T-helper 1 cell (primary cell): ENCODE data around the gene USP37.

Experiments
- DNase-seq, 5 donors: peaks; one replicate each; pipeline ENCODE4 v3.0.0-alpha.2; 2012 to 2020

USP37 gene

DNA sequence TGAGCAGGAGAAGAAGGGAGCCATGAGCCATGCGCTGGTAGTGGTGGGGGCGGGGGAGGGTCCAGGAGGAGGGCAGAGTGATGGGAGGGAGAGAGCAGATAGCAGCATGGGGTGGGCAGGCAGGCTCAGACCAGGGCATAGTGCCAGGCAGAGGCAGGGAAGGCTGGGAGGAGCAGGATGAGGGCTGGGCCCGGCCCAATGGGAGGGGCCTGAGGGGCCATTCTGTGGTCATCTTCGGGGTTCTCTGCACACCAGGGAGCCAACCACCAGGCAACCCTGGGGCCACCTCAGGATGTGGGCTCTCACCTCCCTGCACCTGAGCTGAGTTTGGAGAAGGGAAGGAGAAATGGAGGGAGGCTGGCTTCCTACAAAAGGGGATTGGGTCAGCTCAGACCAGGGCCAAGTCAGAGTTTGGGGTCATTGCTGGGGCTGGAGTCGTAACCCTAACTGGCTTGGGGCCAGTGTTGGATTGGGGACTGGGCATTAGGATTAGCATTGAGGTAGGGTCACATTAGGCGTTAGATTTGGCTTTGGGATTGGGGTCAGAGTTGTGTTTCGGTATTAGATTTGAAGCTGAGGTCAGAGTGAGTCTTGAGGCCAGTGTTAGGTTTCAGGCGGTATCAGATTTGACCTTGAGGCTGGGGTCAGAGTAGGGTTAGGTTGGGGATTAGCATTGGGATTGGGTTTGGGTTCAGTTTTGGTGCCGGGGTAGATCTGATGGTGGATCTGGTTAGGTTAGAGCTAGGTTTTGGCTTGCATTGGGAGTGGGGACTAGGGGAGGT lies 138.0 kb downstream of the USP37 start:
- no peak for DNase-seq

- DNase-seq: no peak
Measured at GRCh38 chr2:218428846-218429558, 139.1 kb downstream of the USP37 start.

GRCh38 chr2:218427741-218428140 lies 140.4 kb downstream of the USP37 start:
- DNase-seq: no peak

DNA sequence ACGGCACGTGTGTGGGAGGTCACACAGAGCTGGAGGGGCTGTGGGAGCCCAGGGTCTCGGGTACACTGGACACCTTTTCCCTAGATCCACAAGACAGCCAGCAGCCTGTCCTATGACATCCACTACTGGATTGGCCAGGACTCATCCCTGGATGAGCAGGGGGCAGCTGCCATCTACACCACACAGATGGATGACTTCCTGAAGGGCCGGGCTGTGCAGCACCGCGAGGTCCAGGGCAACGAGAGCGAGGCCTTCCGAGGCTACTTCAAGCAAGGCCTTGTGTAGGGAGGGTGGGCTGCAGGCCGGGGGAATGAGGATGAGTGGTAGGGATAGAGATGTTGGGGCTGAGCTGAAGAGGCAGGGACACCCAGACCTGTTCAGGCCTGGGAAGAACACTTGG lies 142.6 kb downstream of the USP37 start:
- no peak for DNase-seq

DNA sequence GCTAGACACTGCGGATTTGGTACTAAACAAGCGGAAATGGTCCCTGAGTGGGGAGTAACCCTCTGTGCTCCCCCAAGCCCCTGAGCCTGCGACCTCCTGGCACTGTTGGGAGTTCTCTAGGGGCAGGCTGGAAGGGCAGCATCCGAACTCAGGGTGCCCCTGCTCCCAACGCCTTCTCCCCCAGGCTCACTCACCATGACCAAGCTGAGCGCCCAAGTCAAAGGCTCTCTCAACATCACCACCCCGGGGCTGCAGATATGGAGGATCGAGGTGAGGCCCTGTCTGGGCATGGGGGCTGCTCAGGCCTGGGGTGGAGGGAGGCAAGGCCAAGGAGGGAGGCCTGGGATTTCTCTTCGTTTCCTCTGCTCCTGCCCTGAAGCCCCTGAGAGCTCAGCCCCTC lies 144.6 kb downstream of the USP37 start:
- no peak for DNase-seq

GRCh38 chr2:218422403-218423086 lies 145.6 kb downstream of the USP37 start:
- no peak for DNase-seq

DNA sequence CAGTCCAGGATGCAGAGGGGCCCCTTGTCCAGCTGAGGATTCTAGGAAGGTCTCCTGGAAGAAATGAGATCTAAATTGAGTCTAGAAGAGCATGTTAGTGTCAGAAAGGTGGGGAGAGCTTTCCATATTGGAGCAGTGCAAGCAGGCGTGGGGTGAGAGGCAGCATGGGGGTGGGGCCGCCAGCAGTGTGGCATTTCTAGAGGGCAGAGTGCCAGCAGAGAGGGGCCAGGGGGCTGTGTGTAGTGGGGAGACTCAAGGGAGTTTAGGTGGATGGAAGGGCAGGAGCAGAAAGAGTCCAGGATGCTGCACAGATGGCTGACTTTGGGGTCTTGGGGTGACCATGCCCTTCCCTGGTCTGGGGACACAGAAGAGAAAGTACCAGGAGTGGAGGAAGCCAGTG lies 147.1 kb downstream of the USP37 start:
- DNase-seq: no peak

DNA sequence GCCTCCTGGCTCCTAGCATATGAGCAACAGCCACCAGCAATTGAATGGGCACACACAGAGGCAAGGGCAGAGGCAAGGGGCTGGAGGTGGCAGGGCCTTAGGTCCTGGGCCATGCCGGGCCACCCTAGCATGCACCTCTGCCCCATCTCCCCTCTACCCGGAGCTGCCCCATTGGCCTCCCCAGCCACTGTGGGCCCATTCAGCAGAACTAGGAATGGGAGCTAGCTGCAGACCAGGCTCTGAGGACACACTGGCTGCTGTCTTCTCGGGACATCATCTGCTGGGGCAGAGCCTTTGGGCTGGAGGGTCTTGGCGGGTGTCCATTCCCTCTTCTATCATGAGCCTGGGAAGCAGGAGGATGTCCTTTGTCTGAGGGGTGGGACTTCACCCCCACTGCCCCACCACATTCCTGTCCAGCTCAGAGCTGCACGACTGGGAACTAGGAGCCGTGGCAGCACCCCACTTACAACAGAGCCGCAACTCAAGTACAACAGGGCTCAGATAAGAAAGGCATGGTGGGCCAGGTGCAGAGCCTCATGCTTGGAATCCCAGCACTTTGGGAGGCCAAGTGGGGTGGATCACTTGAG lies 148.4 kb downstream of the USP37 start:
- no peak for DNase-seq

- DNase-seq: no peak
Measured at GRCh38 chr2:218418717-218419458, 149.3 kb downstream of the USP37 start, which contains the start of gene VIL1. VIL1 (plus strand) TSS chr2:218419123; CDS start chr2:218423779, 4,656 bp downstream.

DNA sequence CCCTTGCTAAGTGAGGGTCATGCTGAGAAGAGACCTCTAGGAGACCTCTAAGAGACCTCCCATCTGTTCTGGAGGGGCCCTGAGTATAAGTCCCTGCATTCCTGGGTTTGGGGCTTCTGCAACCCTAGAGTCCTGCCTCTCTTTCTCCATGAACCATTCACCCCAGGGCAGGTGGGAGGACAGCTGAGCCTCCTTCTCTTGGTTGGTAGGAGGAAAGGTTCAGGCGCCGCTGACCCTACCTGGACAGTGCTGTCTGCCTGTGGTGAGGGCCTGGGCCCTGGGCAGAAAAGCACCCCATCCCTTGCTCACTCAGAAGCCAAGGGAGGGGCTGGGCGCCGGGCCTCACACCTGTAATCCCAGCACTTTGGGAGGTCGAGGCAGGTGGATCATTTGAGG lies 149.8 kb downstream of the USP37 start:
- no peak for DNase-seq

DNA sequence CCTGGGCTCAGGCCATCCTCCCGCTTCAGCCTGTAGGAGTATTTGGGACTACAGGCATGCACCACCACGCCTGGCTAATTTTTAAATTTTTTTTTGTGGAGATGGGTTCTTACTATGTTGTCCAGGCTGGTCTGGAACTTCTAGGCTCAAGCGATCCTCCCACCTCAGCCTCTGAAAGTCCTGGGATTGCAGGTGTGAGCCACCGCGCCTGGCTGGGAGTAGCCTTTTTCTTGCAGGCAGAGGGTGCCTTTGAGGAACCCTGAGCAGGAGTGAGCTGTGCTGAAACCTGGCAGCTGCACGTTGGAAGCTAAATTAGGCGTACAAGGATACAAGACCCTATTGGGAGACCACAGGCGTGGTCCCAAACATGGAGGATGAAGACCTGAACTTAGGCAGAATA lies 160.4 kb downstream of the USP37 start:
- no peak for DNase-seq

DNA sequence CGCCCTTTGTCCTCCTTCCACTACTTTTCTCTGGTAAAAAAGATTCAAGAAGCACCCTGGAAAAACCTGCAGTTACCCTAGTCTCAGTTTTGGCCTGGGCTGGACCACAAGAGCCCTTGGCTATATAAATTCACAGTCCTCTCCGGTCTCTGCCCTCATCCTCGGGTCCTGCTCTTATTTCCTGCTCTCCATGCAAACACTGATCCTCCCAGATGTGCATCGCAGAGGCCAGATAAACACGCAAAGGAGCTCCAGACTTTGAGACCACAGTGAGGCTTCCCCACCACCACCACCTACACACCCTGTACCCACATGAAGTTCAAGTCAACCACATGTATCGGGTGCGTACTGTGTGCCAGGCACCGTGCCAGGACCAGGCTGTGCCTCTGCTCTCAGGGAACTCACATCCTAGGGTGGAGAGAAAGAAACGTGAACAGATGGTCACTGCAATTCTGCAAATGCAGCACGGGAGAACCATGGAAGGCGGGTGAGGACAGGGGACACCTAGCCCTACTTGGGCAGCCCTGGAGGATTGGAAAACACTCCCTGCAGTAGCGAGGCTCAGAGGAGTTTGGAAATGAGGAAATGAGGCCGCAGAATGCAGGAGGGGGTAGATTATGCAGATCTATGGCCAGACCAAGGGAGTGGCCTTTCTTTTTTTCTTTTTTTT lies 161.1 kb downstream of the USP37 start:
- peak in 4 of 5 donors; percentile 53 to 73 (median 56) for DNase-seq

- DNase-seq: peak; percentile 83 to 95 (median 90)
Measured at GRCh38 chr2:218406209-218406948, 161.8 kb downstream of the USP37 start.

DNA sequence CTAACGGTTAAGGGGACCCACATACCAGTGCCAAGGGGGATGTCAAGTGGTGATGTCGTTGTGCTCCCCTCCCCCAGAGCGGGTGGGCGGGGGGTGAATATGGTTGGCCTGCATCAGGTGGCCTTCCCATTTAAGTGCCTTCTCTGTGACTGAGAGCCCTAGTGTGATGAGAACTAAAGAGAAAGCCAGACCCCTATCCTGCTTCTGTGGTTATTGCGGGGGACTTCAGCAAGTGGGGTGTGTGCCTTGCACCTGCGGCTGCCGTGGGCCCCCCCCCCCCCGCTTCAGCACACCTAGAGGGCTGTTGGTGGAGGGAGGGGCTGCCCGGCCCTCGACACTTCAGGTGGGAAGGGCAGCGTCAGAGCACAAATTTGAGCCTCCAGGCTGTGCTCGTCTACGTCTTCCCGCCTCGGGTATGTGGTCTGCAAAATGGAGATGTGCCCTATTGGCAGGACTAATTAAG lies 162.4 kb downstream of the USP37 start:
- DNase-seq: no peak

DNA sequence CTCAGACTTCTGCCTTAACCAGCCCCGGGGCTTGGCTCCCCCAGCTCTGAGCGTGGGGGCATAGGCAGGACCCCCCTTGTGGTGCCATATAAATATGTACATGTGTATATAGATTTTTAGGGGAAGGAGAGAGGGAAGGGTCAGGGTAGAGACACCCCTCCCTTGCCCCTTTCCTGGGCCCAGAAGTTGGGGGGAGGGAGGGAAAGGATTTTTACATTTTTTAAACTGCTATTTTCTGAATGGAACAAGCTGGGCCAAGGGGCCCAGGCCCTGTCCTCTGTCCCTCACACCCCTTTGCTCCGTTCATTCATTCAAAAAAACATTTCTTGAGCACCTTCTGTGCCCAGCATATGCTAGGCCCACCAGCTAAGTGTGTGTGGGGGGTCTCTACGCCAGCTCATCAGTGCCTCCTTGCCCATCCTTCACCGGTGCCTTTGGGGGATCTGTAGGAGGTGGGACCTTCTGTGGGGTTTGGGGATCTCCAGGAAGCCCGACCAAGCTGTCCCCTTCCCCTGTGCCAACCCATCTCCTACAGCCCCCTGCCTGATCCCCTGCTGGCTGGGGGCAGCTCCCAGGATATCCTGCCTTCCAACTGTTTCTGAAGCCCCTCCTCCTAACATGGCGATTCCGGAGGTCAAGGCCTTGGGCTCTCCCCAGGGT lies 162.9 kb downstream of the USP37 start:
- no peak for DNase-seq

GRCh38 chr2:218404351-218405085 lies 163.6 kb downstream of the USP37 start:
- no peak for DNase-seq

- DNase-seq: no peak
Measured at GRCh38 chr2:218403810-218404209, 164.3 kb downstream of the USP37 start.

DNA sequence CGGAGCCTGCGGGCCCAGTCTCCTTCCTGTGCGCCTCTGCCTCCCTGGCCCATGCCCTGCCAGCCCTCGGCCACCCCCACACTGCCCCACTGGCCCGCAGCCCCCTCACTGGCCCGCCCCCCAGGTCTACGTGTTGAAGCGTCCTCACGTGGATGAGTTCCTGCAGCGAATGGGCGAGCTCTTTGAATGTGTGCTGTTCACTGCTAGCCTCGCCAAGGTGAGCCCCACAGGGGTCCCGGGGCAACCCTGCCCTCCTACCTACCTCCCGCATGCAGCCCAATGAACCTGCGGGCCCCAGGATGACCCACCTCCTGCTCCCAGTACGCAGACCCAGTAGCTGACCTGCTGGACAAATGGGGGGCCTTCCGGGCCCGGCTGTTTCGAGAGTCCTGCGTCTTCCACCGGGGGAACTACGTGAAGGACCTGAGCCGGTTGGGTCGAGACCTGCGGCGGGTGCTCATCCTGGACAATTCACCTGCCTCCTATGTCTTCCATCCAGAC lies 165.2 kb downstream of the USP37 start:
- DNase-seq: no peak

DNA sequence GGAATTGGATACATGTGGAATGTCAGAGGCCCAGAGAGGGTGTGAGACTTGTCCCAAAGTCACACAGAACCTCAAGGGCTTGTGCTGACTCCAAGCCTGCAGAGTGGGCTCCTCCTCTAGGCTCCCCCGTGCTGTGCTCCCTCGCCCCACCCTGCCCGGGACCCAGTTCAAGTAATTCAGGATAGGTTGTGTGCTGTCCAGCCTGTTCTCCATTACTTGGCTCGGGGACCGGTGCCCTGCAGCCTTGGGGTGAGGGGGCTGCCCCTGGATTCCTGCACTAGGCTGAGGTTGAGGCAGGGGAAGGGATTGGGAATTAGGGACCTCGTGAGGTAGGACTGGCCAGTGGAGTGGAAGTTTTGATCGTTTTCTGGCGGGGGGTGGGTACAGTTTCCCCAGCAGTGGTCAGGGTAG lies 165.7 kb downstream of the USP37 start:
- no peak for DNase-seq

DNA sequence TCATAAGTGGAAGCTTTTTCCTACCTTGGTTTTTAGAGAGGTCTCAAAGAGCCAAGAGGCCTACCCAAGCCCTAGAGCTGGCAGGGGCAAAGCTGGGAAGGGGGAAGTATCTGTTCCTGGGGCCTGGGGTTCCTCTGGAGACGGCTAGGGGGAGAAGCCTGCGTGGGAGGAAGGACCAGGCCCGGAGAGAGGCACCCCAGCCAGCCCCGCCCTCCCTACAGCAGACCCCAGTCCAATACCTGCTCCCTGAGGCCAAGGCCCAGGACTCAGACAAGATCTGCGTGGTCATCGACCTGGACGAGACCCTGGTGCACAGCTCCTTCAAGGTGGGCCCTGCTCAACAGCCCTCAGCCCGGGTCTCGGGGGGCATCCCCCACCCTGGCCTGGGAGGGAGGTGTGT lies 166.3 kb downstream of the USP37 start:
- no peak for DNase-seq
